GM18517 (cell line): ENCODE measurements around the gene ITIH3.
"Not testable (repeated sequence)": the region's sequence is repeated elsewhere in the genome, so short reads cannot be mapped to it uniquely, and the experiment has no call there.

Experiments
- ATAC-seq: cut with Tn5 transposase; IDR thresholded peaks from one replicate; pipeline ENCODE4 v1.9.1; 2021; ENCODE audit warnings: mild to moderate bottlenecking, moderate library complexity; ENCODE audit not compliant: unreplicated experiment

ITIH3 gene

GRCh38 chr3:52794612-52795099, at the start of gene ITIH3:
Gene ITIH3 (plus strand): TSS chr3:52794796. CDS start chr3:52794804, 8 bp downstream.
- no peak for ATAC-seq

GRCh38 chr3:52752045-52752660, 42.4 kb upstream of the ITIH3 start:
- ATAC-seq = no peak

GRCh38 chr3:52754373-52754772, 40.2 kb upstream of the ITIH3 start:
- no peak for ATAC-seq

- no peak for ATAC-seq
Observed at GRCh38 chr3:52756141-52756540, 38.5 kb upstream of the ITIH3 start.

GRCh38 chr3:52763466-52763865, 31.1 kb upstream of the ITIH3 start:
- ATAC-seq = no peak

- ATAC-seq = no peak
Observed at GRCh38 chr3:52769786-52770455, 24.7 kb upstream of the ITIH3 start.

- ATAC-seq = peak; percentile 89
Observed at GRCh38 chr3:52770496-52771333, 23.9 kb upstream of the ITIH3 start, which contains the start of gene NEK4. Gene NEK4 (minus strand): TSS chr3:52770940. CDS start chr3:52770746, 194 bp downstream.

GRCh38 chr3:52771334-52771681, 23.3 kb upstream of the ITIH3 start:
- ATAC-seq = peak; percentile 17

- no peak for ATAC-seq
Observed at GRCh38 chr3:52771702-52772101, 22.9 kb upstream of the ITIH3 start.

GRCh38 chr3:52773361-52774065, 21.1 kb upstream of the ITIH3 start:
- no peak for ATAC-seq

- ATAC-seq = no peak
Observed at GRCh38 chr3:52774066-52774713, 20.4 kb upstream of the ITIH3 start.

GRCh38 chr3:52774901-52775864, 19.4 kb upstream of the ITIH3 start:
- no peak for ATAC-seq

GRCh38 chr3:52775877-52776276, 18.7 kb upstream of the ITIH3 start:
- ATAC-seq = no peak

GRCh38 chr3:52776486-52776885, 18.1 kb upstream of the ITIH3 start:
- not testable (repeated sequence) for ATAC-seq

GRCh38 chr3:52777127-52777958, 17.3 kb upstream of the ITIH3 start, which contains the start of gene ITIH1:
Gene ITIH1 (plus strand): TSS chr3:52777599. CDS start chr3:52777616, 17 bp downstream.
- ATAC-seq = no peak

- no peak for ATAC-seq
Observed at GRCh38 chr3:52777959-52778805, 16.4 kb upstream of the ITIH3 start.
